K562 (cell line): ENCODE results near the gene YPEL3. TPM values are rescaled to one million over a fixed set of nuclear protein-coding genes. Genes with fewer than 3 reads are reported as not detected.

Source experiments
- CREB1 ChIP-seq, 2 experiments: sonication (generic) in 1 of 2; formaldehyde crosslinking in 1 of 2; IDR thresholded peaks; 2 replicates each; pipeline versions ENCODE4 v1.6.1 to v1.8.0; 2012 to 2022; ENCODE audit warnings: inconsistent platforms in 1 of 2, mild to moderate bottlenecking in 1 of 2, missing genetic modification reagents in 1 of 2, moderate library complexity in 1 of 2
- EP400 ChIP-seq: fragments of 450-650 bp; IDR thresholded peaks from 2 replicates; pipeline ENCODE4 v1.6.1; 2017; ENCODE audit warnings: antibody characterized with exemption, mild to moderate bottlenecking, moderate library complexity
- PHF8 ChIP-seq: fragments of 200-600 bp; sonication (generic); IDR thresholded peaks from 2 replicates; pipeline ENCODE4 v1.6.1; 2012; ENCODE audit warnings: mixed run types, mild to moderate bottlenecking, inconsistent platforms, low read length, moderate library complexity, borderline replicate concordance
- RCOR1 ChIP-seq, 2 experiments: IDR thresholded peaks; 2 replicates each; pipeline ENCODE4 v1.6.1; 2012; ENCODE audit warnings: low read depth in 2 of 2, low read length in 2 of 2, borderline replicate concordance in 1 of 2, improper control_type of control experiment in 1 of 2
- SRF ChIP-seq, 2 experiments: fragments of 250-450, 450-650 bp in 1 of 2; sonication (Bioruptor Pico) in 1 of 2; sonication (generic) in 1 of 2; formaldehyde crosslinking; IDR thresholded peaks; 2 replicates each; pipeline versions ENCODE4 v1.5.0 to v1.5.1; 2020 to 2022; ENCODE audit warnings: mild to moderate bottlenecking in 1 of 2, missing genetic modification reagents in 1 of 2
- TEAD1 ChIP-seq, 2 experiments: fragments of 450-650 bp in 1 of 2; sonication (generic) in 1 of 2; formaldehyde crosslinking; IDR thresholded peaks; 2 replicates each; pipeline versions ENCODE4 v1.4.0 to v1.8.0; 2020 to 2022; ENCODE audit warnings: mild to moderate bottlenecking in 2 of 2, missing genetic modification reagents in 1 of 2
- ZKSCAN1 ChIP-seq: fragments of 150-350 bp; IDR thresholded peaks from 2 replicates; pipeline ENCODE4 v1.6.1; 2016; ENCODE audit warnings: low read depth, low read length
- ZNF311 ChIP-seq: fragments of 250-450 bp; sonication (Bioruptor Pico); IDR thresholded peaks from 2 replicates; pipeline ENCODE4 v1.4.0; 2020; ENCODE audit warnings: mild to moderate bottlenecking, moderate library complexity
- ZNF668 ChIP-seq: fragments of 250-450 bp; sonication (Bioruptor Pico); IDR thresholded peaks from 2 replicates; pipeline ENCODE4 v1.8.0; 2022; ENCODE audit warnings: mild to moderate bottlenecking, inconsistent platforms
- ZNF766 ChIP-seq: fragments of 200-800 bp; sonication (Bioruptor generic); conservative IDR thresholded peaks from 2 replicates; pipeline ENCODE4 v1.6.1; 2016; ENCODE audit warnings: missing genetic modification characterization, missing compliant biosample characterization
- ZNF785 ChIP-seq: fragments of 250-450 bp; sonication (Bioruptor Pico); IDR thresholded peaks from 2 replicates; pipeline ENCODE4 v1.4.0; 2020; ENCODE audit warnings: mild to moderate bottlenecking
- polyA plus RNA-seq, 8 experiments: library from polyadenylated mRNA; depleted of rRNA in 4 of 8; stranded (reverse) in 5 of 8; unstranded in 3 of 8; fragments of >200 nt; fragmentation: Nextera tagmentation in 2 of 8; fragmentation: Illumina TruSeq in 1 of 8; extraction: Ambion mirVana in 2 of 8; extraction: Trizol in 1 of 8; gene quantifications; 2 replicates each; pipeline versions ENCODE4 v1.2.1 to v1.2.3, GENCODE V29; 2011 to 2014; ENCODE audit warnings: inconsistent platforms in 1 of 8, missing spikeins in 1 of 8
- total RNA-seq, 7 experiments: library from RNA; depleted of rRNA in 6 of 7; stranded (reverse); fragments of >200 nt in 6 of 7; fragmentation: Illumina TruSeq in 2 of 7; extraction: Trizol in 2 of 7; gene quantifications; 2 replicates each; pipeline versions ENCODE4 v1.2.1 to v1.2.3, GENCODE V29; 2011 to 2021; ENCODE audit warnings: low replicate concordance in 1 of 7
- TF ChIP-seq, protein P1 (sequence below): sonication (generic); formaldehyde crosslinking; IDR thresholded peaks from 2 replicates; pipeline ENCODE4 v1.8.0; 2023; ENCODE audit warnings: mild to moderate bottlenecking, missing genetic modification reagents
- TF ChIP-seq, protein P2 (sequence below): fragments of 250-450 bp; sonication (Bioruptor Pico); IDR thresholded peaks from 2 replicates; pipeline ENCODE4 v1.9.0; 2021; ENCODE audit warnings: mild to moderate bottlenecking, inconsistent platforms
- TF ChIP-seq, protein P3 (sequence below): fragments of 250-450 bp; sonication (Bioruptor Pico); IDR thresholded peaks from 2 replicates; pipeline ENCODE4 v1.4.0; 2020; ENCODE audit warnings: mild to moderate bottlenecking, moderate library complexity, borderline replicate concordance
- TF ChIP-seq, protein P4 (sequence below): fragments of 450-650 bp; IDR thresholded peaks from 2 replicates; pipeline ENCODE4 v1.6.1; 2016; ENCODE audit warnings: borderline replicate concordance

Gene YPEL3
- total and polyA plus RNA-seq, 9 of the 15 experiments (the other 6 are each of a cell fraction or from before 2014, with no cell fraction given): 0.41 to 15.0 (median 2.9) TPM

DNA sequence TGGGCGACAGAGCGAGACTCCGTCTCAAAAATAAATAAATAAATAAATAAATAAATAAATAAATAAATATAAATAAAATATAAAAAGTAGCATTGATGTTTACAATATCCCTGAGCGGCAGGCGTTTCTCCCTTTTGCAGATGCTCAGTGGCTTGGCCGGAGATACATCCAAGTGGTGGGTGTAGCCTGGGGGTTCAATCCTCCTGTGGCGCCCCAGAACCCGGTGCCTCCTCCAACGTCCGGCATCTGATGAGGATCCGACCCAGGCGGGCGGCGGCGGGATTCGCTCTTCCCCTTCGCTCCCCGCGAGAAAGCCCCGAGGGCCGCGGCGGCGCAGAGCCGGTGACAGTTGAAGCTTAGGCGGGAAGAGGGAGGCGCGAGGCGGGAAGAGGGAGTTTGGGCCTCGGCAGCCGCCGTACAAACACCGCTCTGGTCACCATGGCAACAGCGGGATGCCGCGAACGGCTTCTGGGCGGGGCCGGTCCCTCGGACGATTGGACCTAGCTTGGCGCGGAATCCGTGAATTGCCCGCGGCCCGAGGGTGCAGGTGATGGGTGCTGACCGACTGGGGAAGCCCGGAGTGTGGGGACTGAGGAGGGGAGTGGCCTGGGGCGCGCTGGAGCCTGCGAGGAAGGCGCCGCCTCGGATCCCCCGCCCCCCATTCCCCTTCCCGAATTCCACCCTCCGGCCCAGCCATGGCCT is 43.2 kb downstream of the YPEL3 start (continued):
- TF ChIP-seq TEAD1 (CRISPR knock-in tag; IDR thresholded peaks at IDR 0.05) (peak in 1 of 2 experiments; percentile 89; a peak in 1 of 4 replicates), EP400 (peak; percentile 88), ZNF668 (CRISPR knock-in tag) (no peak), PHF8 (peak; percentile 43; the same call in 1 of the 2 replicates), ZNF785 (CRISPR knock-in tag) (no peak), SRF (CRISPR knock-in tag; IDR thresholded peaks at IDR 0.05) (peak in 1 of 2 experiments; percentile 75; a peak in 2 of 4 replicates), RCOR1 (IDR thresholded peaks at IDR 0.05; ENCODE audit: borderline replicate concordance in 1 of 2, low read depth in 2 of 2, low read length in 2 of 2) (peak; percentile 26 to 91; a peak in 3 of 4 replicates), CREB1 (IDR thresholded peaks at IDR 0.05) (peak; percentile 49; the same call in 1 of the 2 replicates), CREB1 (CRISPR knock-in tag; IDR thresholded peaks at IDR 0.05) (peak; percentile 71), ZKSCAN1 (peak; percentile 54; the same call in 1 of the 2 replicates), ZNF311 (CRISPR knock-in tag) (no peak), ZNF766 (0 out of 2 replicates have a peak, but pooled peaks have one; percentile 43)
- TF ChIP-seq, protein P1, sequence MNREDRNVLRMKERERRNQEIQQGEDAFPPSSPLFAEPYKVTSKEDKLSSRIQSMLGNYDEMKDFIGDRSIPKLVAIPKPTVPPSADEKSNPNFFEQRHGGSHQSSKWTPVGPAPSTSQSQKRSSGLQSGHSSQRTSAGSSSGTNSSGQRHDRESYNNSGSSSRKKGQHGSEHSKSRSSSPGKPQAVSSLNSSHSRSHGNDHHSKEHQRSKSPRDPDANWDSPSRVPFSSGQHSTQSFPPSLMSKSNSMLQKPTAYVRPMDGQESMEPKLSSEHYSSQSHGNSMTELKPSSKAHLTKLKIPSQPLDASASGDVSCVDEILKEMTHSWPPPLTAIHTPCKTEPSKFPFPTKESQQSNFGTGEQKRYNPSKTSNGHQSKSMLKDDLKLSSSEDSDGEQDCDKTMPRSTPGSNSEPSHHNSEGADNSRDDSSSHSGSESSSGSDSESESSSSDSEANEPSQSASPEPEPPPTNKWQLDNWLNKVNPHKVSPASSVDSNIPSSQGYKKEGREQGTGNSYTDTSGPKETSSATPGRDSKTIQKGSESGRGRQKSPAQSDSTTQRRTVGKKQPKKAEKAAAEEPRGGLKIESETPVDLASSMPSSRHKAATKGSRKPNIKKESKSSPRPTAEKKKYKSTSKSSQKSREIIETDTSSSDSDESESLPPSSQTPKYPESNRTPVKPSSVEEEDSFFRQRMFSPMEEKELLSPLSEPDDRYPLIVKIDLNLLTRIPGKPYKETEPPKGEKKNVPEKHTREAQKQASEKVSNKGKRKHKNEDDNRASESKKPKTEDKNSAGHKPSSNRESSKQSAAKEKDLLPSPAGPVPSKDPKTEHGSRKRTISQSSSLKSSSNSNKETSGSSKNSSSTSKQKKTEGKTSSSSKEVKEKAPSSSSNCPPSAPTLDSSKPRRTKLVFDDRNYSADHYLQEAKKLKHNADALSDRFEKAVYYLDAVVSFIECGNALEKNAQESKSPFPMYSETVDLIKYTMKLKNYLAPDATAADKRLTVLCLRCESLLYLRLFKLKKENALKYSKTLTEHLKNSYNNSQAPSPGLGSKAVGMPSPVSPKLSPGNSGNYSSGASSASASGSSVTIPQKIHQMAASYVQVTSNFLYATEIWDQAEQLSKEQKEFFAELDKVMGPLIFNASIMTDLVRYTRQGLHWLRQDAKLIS (CRISPR knock-in tag): peak; percentile 93; the same call in 1 of the 2 replicates
- TF ChIP-seq, protein P2, sequence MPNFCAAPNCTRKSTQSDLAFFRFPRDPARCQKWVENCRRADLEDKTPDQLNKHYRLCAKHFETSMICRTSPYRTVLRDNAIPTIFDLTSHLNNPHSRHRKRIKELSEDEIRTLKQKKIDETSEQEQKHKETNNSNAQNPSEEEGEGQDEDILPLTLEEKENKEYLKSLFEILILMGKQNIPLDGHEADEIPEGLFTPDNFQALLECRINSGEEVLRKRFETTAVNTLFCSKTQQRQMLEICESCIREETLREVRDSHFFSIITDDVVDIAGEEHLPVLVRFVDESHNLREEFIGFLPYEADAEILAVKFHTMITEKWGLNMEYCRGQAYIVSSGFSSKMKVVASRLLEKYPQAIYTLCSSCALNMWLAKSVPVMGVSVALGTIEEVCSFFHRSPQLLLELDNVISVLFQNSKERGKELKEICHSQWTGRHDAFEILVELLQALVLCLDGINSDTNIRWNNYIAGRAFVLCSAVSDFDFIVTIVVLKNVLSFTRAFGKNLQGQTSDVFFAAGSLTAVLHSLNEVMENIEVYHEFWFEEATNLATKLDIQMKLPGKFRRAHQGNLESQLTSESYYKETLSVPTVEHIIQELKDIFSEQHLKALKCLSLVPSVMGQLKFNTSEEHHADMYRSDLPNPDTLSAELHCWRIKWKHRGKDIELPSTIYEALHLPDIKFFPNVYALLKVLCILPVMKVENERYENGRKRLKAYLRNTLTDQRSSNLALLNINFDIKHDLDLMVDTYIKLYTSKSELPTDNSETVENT (CRISPR knock-in tag): no peak
- TF ChIP-seq, protein P3, sequence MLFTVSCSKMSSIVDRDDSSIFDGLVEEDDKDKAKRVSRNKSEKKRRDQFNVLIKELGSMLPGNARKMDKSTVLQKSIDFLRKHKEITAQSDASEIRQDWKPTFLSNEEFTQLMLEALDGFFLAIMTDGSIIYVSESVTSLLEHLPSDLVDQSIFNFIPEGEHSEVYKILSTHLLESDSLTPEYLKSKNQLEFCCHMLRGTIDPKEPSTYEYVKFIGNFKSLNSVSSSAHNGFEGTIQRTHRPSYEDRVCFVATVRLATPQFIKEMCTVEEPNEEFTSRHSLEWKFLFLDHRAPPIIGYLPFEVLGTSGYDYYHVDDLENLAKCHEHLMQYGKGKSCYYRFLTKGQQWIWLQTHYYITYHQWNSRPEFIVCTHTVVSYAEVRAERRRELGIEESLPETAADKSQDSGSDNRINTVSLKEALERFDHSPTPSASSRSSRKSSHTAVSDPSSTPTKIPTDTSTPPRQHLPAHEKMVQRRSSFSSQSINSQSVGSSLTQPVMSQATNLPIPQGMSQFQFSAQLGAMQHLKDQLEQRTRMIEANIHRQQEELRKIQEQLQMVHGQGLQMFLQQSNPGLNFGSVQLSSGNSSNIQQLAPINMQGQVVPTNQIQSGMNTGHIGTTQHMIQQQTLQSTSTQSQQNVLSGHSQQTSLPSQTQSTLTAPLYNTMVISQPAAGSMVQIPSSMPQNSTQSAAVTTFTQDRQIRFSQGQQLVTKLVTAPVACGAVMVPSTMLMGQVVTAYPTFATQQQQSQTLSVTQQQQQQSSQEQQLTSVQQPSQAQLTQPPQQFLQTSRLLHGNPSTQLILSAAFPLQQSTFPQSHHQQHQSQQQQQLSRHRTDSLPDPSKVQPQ: no peak
- TF ChIP-seq, protein P4, sequence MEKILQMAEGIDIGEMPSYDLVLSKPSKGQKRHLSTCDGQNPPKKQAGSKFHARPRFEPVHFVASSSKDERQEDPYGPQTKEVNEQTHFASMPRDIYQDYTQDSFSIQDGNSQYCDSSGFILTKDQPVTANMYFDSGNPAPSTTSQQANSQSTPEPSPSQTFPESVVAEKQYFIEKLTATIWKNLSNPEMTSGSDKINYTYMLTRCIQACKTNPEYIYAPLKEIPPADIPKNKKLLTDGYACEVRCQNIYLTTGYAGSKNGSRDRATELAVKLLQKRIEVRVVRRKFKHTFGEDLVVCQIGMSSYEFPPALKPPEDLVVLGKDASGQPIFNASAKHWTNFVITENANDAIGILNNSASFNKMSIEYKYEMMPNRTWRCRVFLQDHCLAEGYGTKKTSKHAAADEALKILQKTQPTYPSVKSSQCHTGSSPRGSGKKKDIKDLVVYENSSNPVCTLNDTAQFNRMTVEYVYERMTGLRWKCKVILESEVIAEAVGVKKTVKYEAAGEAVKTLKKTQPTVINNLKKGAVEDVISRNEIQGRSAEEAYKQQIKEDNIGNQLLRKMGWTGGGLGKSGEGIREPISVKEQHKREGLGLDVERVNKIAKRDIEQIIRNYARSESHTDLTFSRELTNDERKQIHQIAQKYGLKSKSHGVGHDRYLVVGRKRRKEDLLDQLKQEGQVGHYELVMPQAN: peak; percentile 87
